GM12865 (cell line): ENCODE data around the gene KHSRP.
A peak's percentile ranks its signal among the peaks of the same experiment; 100 is the strongest.

Experiments used
- DNase-seq: peaks from one replicate; pipeline ENCODE4 v3.0.0; 2010; ENCODE audit warnings: low read depth
- H3K4me3 ChIP-seq: 2 replicates; pipeline ENCODE4 v1.5.1; 2011; ENCODE audit warnings: mild to moderate bottlenecking, low read depth, low read length, control low read depth
- CTCF ChIP-seq: IDR thresholded peaks from 2 replicates; pipeline ENCODE4 v1.5.1; 2011; ENCODE audit warnings: low read length, control low read depth, low read depth, inconsistent platforms; ENCODE audit not compliant: insufficient read depth; ENCODE audit errors: missing control alignments

KHSRP gene

GRCh38 chr19:6425732-6426620 lies 1.4 kb upstream of the KHSRP start:
- peak overlapping the region; percentile 45 for H3K4me3 ChIP-seq
- no peak for DNase-seq

GRCh38 chr19:6424939-6425731 lies 524 bp upstream of the KHSRP start:
- TF ChIP-seq CTCF: no peak
- peak; percentile 100 for DNase-seq
- peak overlapping the region; percentile 45 for H3K4me3 ChIP-seq

More at GRCh38 chr19:6425732-6426620, 1.4 kb upstream of the KHSRP start:
- no peak for TF ChIP-seq CTCF

- TF ChIP-seq CTCF: no peak
- H3K4me3 ChIP-seq: peak overlapping the region; percentile 72
- DNase-seq: peak; percentile 56
Observed at GRCh38 chr19:6423499-6424194, 964 bp downstream of the KHSRP start.

- no peak for TF ChIP-seq CTCF
- no peak overlapping the region for H3K4me3 ChIP-seq
- DNase-seq: no peak
Observed at GRCh38 chr19:6421075-6422014, 3.3 kb downstream of the KHSRP start.

GRCh38 chr19:6418562-6418932 lies 6.1 kb downstream of the KHSRP start:
- no peak for TF ChIP-seq CTCF
- H3K4me3 ChIP-seq: no peak overlapping the region
- no peak for DNase-seq
